Right renal cortex interstitium (tissue), 3 donors: Measurements from ENCODE around the gene ARHGEF10L. TPM values are rescaled to one million over a fixed set of nuclear protein-coding genes. Genes with fewer than 3 reads are reported as not detected.
"Not testable (repeated sequence)": the region's sequence is repeated elsewhere in the genome, so short reads cannot be mapped to it uniquely, and the experiment has no call there.

Experiments
- DNase-seq, 3 donors: peaks; one replicate each; pipeline ENCODE4 v3.0.0-alpha.2; 2013; ENCODE audit warnings: low read depth in 3 of 3, low spot score in 2 of 3
- polyA plus RNA-seq, 3 donors: library from polyadenylated mRNA; unstranded; fragments of 120-200 nt; gene quantifications; one replicate each; pipeline ENCODE4 v1.2.1, GENCODE V29; 2013; ENCODE audit not compliant: insufficient read length in 3 of 3

Gene ARHGEF10L, protein sequence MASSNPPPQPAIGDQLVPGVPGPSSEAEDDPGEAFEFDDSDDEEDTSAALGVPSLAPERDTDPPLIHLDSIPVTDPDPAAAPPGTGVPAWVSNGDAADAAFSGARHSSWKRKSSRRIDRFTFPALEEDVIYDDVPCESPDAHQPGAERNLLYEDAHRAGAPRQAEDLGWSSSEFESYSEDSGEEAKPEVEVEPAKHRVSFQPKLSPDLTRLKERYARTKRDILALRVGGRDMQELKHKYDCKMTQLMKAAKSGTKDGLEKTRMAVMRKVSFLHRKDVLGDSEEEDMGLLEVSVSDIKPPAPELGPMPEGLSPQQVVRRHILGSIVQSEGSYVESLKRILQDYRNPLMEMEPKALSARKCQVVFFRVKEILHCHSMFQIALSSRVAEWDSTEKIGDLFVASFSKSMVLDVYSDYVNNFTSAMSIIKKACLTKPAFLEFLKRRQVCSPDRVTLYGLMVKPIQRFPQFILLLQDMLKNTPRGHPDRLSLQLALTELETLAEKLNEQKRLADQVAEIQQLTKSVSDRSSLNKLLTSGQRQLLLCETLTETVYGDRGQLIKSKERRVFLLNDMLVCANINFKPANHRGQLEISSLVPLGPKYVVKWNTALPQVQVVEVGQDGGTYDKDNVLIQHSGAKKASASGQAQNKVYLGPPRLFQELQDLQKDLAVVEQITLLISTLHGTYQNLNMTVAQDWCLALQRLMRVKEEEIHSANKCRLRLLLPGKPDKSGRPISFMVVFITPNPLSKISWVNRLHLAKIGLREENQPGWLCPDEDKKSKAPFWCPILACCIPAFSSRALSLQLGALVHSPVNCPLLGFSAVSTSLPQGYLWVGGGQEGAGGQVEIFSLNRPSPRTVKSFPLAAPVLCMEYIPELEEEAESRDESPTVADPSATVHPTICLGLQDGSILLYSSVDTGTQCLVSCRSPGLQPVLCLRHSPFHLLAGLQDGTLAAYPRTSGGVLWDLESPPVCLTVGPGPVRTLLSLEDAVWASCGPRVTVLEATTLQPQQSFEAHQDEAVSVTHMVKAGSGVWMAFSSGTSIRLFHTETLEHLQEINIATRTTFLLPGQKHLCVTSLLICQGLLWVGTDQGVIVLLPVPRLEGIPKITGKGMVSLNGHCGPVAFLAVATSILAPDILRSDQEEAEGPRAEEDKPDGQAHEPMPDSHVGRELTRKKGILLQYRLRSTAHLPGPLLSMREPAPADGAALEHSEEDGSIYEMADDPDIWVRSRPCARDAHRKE (N-terminal part only)
- polyA plus RNA-seq: 10 to 100 TPM; 35.7 to 41.5 (median 36.5) TPM

DNA sequence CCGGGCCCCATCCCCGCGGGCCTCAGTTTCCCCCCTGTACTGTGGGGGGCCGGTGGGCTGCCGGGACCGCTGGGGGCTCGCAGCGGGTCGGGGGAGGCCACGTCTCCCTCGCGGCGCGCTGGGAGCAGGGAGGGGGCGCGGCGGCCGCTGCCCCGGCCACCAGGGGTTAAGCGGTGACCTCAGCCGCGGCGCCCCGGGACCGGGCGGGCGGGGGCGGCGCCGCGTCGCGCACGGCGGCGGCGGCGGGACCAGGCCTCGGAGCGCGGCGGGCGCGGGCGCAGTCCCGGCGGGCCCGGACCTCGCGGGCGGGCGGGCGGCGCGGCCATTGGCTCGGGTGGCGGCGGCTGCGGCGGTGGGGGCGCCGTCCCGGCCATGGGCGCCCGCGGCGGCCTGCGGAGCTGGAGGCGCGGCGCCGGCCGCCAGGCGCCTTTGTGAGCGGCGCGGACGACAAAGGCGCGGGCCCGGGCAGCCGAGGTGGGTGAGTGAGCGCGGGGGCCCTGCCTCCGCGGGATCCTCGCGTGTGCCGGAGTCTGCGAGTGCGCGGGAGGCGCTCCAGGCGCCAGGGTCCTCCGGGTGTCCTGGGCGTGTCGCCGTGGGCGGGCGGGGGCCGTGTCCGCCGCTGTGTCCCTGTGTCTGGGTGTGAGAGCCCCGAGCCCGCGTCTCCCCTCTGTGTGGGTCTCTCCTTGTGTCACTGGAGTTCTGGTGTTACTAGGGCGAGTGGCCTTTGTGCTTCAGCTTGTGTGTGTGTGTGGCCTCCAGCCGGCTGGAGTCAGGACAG, at the start of gene ARHGEF10L:
TSS of gene ARHGEF10L (plus strand) at position 222 of the 778 bp plus-strand sequence. CDS start 40,898 bp downstream, outside the sequence.
- no peak for DNase-seq

DNA sequence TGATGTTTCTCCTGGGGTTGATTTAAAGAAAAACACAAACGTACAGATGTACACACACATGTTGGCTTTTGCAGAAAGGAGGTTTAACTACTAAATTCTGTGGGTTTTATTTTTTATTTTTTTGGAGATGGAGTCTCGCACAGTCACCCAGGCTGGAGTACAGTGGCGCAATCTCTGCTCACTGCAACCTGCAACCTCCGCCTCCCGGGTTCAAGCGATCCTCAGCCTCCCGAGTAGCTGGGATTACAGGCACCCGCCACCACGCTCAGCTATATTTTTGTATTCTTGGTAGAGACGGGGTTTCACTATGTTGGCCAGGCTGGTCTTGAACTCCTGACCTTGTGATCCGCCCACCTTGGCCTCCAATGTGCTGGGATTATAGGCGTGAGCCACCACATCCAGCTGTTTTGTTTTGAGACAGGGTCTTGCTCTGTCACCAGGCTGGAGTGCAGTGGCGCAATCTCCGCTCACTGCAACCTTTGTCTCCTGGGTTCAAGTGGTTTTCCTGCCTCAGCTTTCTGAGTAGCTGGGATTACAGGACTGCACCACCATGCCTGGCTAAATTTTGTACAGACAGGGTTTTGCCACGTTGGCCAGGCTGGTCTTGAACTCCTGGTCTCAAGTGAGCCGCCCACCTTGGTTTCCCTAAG, 49.6 kb upstream of the ARHGEF10L start:
- not testable (repeated sequence) for DNase-seq

DNA sequence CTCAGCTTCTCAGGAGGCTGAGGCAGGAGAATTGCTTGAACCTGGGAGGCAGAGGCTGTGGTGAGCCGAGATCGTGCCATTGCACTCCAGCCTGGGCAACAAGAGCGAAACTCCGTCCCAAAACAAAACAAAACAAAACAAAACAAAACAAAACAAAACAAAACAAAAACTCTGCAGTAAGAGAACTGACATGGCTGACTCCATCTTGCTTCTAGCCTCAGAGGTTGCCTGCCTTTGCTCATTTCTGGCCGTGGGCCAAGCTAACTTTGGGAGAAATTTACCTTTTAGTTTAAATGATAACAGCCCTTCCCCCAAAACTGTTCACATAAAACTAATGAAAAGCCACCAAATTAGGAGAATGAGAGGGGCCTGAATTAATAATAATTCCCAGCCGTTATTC, 48.8 kb upstream of the ARHGEF10L start:
- not testable (repeated sequence) for DNase-seq

DNA sequence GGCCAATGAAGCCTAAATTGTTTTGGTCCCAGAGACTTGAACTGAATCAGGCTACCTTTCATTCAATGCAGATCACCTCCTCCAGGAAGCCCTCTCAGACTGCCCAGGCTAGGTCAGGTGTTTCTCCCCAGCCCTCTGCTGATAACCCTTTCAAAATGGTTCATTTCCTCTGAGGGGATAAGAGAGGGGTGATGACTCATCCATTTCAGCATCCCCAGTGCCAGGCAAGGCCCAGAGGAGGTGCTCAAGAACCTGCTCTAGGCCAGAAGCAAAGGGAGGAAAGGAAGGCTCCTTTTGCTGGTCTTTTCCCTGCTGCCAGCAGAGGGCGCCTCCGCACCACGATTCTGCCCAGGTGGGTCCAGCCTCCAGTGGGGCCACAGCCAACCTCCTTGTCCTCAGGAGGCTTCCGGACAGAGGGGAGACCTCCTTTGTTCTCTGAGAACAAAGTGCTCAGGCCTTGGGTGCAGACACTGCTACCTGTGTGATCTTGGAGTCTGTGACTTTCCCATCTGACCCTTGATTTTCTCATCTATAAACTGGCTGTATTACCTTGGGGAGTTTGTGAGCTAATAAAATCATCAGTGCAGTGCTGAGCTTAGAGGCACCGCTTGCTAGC, 45.3 kb upstream of the ARHGEF10L start:
- DNase-seq: no peak

DNA sequence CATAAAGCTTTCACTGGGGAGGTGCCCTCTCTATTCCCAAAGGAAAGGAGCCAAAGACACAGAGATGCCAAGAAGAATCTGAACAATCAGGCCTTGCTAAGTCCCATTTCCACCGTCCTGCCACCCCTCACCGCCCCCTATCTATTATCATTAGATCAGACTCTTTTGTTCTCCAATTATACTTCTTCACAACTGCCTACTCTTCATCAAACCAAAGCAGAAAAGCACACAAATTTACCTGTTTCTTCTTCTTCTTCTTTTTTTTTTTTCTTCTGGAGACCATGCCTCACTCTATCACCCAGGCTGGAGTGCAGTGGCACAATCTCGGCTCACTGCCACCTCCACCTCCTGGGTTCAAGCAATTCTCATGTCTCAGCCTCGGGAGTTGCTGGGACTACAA, 43.1 kb upstream of the ARHGEF10L start:
- no peak for DNase-seq

DNA sequence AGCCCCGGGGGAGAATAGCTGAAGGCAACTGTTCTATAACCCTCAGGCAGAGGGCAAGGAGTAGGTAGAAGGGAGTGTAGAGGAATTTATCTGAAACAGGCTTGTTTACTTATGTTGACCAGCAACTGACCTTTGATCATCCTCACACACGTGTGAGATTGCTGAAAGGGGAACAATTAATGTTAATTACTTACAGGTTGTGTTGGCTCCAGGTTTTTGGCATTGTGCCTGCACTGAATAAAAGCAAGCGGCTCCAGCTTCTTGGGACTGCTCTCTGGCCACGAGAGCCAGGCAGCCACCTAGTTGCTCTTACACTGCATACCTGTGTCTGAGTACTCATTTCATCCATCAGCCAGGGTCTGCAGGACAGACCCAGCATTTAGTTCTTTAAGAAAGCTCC, 41.3 kb upstream of the ARHGEF10L start:
- no peak for DNase-seq

DNA sequence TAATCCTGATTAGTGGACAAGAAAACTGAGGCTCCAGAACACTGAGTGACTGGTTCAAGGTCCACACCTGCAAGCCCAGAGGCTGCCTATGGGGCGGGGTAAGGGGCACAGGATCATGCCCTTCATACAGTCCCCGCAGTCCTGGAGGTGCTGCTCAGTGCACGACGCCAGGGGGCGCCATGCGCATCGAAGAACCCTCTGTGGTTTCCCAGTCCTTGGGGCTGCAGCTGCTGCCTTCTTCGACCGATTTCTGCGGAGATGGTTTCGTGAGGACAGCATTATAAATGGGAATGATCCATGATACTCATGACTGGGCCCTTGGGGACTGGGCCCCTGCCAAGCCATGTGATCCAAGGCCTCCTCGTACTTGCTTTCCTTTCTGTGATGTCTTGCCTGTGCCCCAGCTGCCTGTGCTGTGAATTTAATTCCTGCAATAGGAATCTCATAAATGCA, 37.1 kb upstream of the ARHGEF10L start:
- no peak for DNase-seq

DNA sequence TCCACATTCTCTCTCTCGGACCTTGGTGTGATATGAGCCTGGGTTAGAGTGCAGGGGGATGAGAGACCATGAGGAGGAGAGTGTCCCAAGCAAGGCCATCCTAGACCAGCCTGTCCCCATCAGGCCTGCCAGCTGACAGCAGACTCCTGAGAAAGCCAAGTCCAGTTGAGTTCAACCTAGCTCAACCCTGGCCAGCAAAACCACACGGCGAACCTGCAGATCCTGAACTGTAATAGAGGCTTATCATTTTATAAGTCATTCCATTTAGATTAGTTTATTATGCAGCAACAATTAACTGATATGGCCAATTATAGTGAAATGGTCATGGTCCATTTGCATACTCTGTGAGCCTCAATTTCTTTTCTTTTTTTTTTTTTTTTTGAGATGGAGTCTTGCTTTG, 36.4 kb upstream of the ARHGEF10L start:
- no peak for DNase-seq

DNA sequence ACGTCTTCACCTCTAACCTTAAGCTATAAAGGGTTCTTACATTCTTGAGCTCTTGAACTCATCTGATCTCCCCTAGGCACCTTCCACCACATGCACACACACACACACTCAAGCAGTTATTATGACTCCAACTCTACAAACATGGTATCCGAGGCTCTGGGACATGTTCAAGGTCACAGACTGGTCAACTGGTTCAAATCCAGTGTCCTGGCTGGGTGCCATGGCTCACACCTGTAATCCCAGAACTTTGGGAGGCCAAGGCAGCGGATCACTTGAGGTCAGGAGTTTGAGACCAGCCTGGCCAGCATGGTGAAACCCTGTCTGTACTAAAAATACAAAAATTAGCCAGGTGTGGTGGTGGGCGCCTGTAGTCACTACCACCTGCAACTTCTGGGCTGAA, 32.3 kb upstream of the ARHGEF10L start:
- not testable (repeated sequence) for DNase-seq

DNA sequence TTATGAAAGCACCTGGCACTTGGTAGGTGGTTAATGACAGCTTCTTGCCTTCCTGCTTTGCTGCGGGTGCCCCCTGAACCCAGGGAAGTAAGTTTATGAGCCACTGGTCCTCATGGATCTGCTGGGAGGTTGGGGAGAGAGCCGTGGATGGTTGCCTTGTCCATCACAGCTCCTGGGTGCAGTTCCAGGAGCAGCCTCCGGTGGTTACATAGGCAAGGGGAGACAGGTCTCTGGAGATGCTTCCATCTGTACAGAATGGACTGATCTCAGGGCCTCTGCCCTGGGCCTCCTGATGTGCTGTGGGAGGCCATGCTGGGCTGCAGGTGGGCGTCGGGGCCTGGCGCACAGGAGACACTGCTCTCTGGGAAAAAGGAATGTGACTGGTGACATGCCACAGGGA, 31.6 kb upstream of the ARHGEF10L start:
- DNase-seq: no peak

DNA sequence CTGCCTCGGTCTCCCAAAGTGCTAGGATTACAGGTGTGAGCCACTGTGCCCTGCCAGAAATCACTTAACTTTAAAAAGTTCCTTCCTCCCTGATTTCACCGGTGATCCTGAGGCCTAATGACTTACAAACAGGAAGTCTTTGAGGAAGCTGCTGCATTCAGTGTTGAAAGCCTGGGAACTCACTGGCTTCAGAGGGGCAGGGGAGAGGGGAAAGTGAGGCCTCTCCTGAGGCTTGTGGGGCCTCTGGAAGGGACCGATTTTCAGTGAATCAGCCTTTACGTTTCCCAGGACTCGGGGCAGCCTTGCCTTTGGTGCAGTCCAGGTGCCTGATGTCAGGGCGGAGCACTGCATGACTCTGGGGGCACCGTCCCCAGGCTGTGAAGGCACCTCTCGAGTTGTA, 30.1 kb upstream of the ARHGEF10L start:
- DNase-seq: no peak

DNA sequence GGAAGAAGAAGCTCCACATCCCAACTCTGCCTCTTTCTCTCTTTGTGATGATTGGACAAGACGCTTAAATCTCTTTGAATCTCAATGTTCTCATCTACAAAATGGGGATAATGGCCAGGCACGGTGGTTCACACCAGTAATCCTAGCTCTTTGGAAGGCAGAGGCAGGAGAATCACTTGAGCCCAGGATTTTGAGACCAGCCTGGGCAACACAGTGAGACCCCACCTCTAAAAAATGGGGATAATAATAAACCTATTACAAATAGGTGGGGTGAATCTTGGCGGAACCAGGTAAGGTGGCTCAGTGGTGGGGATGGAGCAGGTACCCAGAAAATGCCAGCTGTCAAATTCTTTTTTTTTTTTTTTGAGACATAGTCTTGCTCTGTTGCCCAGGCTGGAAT, 29.4 kb upstream of the ARHGEF10L start:
- DNase-seq: no peak

DNA sequence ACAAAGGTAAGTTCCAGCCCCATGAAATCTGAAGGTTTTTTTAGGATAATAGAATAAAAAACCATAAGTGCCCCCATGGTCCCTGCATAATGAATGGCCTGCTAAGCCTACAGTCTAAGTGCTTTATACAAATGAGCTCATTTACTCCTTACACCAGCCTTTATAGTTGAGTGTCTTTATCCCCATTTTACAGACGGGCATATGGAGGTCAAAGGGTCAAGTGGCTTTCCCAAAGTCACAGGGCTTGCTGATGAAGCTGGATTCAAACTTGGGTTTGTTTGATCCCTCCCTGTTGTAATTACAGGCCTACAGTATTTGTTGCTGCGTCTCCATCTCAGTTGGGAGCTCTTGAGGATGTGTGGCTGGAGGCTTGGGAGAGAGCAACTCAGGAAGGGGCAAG, 28.3 kb upstream of the ARHGEF10L start:
- DNase-seq: no peak

DNA sequence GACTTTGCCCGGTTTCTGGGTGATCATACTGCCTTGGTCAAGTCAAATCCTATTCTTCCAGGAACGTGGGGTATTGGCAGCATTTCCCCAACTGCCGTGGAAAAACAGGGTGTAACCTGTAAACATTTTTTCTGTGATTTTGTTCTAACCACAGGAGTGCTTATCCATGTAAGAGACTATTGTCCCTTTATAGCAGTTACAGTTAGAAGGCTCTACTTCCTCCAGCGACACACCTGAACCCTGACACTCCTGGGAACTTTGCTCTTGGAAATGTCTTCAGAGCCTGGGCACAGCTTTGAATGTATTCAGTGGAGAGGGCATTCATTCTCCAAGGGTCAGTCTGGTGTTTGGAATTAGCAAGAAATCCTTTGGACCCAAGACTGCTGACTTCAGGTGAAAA, 26.4 kb upstream of the ARHGEF10L start:
- no peak for DNase-seq

DNA sequence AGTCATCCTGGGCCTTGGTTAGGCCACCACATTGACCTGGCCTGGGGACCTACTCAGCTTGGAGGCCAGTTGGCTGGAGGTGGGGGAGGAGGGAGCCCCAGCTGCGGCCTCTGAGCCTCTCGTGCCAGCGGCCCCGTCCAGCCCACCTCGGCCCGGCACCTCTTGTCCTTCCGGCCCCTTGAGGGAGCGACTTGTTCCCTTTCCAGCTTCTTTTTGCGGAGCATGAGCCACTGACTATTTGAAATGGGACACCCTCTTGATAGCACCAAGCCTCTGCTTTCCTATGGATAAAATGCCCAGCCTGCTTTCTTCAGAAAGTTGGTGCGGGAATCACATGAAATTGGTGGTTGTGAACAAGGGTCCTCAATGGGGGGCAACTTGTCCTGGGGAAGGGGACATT, 24.7 kb upstream of the ARHGEF10L start:
- DNase-seq: no peak

DNA sequence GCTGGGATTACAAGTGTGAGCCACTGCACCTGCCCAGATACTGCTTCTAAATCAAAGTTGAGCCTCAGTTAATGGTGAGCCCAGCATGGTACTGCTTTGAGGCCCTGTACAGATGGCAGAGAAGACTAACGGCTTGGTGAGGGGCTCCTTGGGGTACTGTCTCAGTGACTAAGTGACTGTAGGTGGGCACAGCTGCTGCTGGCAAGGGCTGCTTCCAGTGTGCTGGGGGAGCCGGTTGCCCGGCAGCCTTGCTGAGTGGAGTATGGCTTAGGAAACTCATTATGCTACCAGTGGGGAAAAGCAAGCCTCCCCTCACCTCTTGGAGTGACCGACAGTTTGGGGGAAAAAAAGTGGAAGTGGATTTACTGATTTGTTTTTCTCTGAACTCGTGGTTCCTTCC, 23.6 kb upstream of the ARHGEF10L start:
- DNase-seq: no peak

DNA sequence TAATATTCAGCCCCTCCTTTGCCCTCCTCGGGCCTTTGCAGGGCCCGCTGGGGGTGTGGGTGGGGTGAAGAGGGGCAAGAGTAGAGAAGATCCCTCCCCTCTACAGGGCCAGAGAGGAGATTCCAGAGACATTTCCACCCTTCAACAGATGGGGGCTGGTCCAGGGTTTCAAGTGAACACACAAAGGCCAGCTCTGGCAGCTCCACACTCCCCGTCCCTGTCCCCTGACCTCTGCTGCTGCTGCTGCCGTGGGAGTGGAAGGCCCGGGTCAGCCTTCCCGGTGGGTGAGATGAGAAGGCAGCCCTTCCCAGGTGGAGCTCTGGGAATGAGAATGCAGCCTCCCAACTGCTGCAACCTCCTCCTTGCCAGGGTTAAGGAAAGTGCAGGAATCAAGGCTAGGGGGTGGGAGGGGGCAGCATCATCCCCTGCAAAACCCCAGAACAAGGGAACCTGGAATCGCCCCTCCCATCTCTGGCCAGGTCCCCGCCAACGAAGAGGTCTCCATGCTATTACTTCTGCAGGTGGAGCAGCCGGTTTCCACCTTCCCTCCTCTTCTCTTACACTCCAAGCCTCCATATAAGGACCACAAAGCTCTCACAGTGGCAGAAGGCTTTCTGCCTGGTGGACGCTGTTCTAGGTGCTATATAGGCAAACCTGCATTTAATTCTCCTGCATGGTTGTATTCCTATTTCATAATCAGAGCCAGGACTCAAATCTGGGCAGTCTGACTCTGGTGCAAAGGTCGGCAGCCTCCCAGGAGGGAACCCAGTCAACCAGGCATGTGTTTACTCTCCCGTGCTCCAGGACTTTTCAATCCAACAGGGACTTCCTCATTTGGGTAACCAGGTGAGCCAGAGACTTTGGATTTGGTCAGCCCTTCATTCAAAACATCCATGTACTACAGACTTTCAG, 22.9 kb upstream of the ARHGEF10L start:
- DNase-seq: no peak

DNA sequence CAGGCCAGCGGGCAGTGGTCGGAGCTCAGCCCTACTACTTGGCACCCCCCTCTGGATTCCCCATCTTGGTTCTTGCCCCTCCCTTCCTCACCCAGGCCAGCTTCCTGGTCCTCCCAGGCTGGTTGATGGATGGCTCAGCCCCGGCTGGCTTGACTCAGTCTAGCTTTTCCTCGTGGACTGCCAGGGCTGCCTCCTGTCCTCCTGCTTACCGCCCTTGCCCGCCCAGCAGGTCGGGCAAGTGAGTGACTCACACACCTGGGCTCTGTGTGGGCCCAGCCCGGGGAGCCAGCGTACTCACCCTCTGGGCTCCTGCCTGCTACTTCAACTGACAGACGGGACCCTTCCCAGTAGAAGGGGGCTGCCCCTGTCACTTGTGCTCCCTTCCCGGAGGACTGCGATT, 19.5 kb upstream of the ARHGEF10L start:
- DNase-seq: no peak
